ENCODE measurements around the gene SCGB1A1. TPM values are rescaled to one million over a fixed set of nuclear protein-coding genes. Genes with fewer than 3 reads are reported as not detected.

SCGB1A1 gene
- total RNA-seq, 4 donors from 2014 or later = not detected

DNA sequence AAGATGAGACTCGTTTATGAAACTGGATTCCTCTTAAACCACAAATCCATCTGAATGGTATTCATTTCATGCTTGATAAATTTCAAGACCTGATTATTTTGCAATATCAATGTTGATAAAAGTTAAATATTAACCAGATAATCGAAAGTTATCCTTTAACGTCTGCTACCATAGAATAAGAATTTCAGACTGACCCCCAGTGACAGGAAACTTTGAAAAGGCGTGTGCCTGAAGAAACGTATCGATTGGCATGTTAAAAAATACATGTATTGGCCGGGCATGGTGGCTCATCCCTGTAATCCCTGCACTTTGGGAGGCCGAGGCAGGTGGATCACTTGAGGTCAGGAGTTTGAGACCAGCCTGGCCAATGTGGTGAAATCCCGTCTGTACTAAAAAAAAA, 13.9 kb downstream of the SCGB1A1 start:
- Histone ChIP-seq H3K27ac (peak overlapping the region; percentile 75 to 96 (median 87)), H3K4me1 (peaks cover 0 to 90% (median 55%) of the 10 kb centered on the region in 4 donors), H3K27me3 (no peaks in the 10 kb centered on the region), H3K4me3 (no peak overlapping the region), H3K36me3 (no peaks in the 10 kb centered on the region), H3K9me3 (no peaks in the 10 kb centered on the region)
- no peak for DNase-seq (ENCODE audit: low spot score in 2 of 2)
- 69 to 70% methylated on average over 9 of the region's 9 CpGs for WGBS, 2 donors
- TF ChIP-seq POLR2A (IDR thresholded peaks at IDR 0.05) (no peak), EP300 (IDR thresholded peaks at IDR 0.05) (no peak), CTCF (IDR thresholded peaks at IDR 0.05) (no peak)

DNA sequence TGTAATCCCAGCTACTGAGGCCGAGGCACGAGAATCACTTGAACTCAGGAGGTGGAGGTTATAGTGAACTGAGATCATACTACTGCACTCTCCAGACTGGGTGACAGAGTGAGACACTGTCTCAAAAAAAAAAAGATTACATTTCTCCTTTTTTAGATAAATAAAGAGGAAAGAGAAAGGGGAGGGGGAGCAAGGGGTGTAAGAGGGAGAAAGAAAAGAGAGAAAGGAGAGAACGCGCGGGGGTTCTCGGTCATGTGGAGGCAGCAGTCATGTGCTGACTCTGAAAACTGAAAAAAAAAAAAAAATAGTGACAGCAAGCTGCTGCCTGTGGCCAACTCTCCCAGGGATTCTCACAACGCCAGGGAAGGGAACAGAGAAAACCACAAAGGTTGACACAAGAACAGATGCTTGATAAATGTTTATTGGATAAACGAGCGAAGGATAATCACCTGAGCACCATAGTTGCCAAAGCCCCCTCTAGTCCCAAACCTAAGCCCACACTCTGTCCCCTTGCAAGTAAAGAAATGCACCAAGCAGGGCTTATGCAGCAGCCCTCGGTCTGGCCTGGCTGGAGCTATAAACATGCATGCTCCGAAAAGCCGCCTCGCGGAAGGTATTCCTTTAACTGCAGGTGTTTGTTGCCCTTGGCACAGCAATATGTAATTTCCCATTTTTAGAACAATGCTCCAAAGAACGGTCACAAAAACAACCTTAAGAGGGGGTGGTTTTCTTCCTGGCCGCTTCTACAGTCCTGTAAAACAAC, 14.5 kb downstream of the SCGB1A1 start:
- Histone ChIP-seq H3K27ac (peak overlapping the region; percentile 75 to 96 (median 87)), H3K4me1 (peaks cover 0 to 85% (median 53%) of the 10 kb centered on the region in 4 donors), H3K36me3 (no peaks in the 10 kb centered on the region), H3K27me3 (no peaks in the 10 kb centered on the region), H3K9me3 (no peaks in the 10 kb centered on the region), H3K4me3 (no peak overlapping the region)
- peak in 1 of 2 donors; percentile 35 for DNase-seq (ENCODE audit: low spot score in 2 of 2)
- 27 to 33% methylated on average over 16 of the region's 16 CpGs for WGBS, 2 donors
- no peak for TF ChIP-seq EP300 (IDR thresholded peaks at IDR 0.05)
- TF ChIP-seq POLR2A (IDR thresholded peaks at IDR 0.05) = no peak
- no peak for TF ChIP-seq CTCF (IDR thresholded peaks at IDR 0.05)

GRCh38 chr11:62433904-62434276, 15.1 kb downstream of the SCGB1A1 start:
- Histone ChIP-seq H3K27ac (peak overlapping the region; percentile 75 to 96 (median 87)), H3K36me3 (no peaks in the 10 kb centered on the region), H3K4me1 (peaks cover 0 to 79% (median 53%) of the 10 kb centered on the region in 4 donors), H3K27me3 (no peaks in the 10 kb centered on the region), H3K9me3 (no peaks in the 10 kb centered on the region), H3K4me3 (no peak overlapping the region)
- WGBS, 2 donors = 18 to 21% methylated on average over 6 of the region's 6 CpGs
- no peak for TF ChIP-seq POLR2A (IDR thresholded peaks at IDR 0.05)
- peak; percentile 26 to 65 for TF ChIP-seq EP300 (IDR thresholded peaks at IDR 0.05)
- TF ChIP-seq CTCF (IDR thresholded peaks at IDR 0.05) = no peak
- DNase-seq (ENCODE audit: low spot score in 2 of 2) = peak; percentile 31 to 54

DNA sequence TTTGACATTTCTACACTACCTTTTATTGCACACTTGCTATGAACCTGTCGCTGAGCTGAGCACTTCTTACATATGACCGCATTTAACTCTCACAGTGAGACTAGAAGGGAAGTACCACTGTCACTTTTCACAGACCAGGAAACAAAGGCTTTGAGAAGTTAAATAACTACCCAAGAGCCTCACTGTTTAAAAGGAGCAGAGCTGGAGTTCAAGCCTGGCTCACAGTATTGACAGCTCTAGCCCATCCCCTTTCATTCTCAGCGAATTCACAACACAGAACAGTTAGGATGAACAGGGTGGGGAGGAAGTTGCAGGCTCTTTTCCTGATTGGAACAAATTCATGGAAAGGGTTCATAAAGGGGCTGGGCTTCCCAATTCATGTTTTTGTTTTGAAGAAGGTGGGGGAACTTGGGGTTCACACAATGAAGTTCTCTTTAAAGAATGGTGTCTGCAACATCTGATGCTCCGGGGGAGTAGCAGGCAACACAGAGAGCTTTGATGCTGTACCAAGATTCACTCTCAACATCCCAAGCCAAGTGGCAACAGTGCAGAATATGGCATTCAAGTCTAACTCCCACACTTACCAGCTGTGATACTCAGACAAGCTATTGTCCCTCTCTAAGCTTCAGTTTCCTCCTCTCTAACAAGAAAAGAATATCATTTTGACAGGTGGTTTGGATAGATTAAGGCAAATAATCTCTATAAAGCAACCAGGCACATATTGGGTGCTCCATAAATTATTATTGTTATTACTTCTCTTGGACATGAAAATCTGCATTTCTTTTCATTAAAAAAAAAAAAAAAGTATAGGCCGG, 17.2 kb downstream of the SCGB1A1 start:
- no peak overlapping the region for H3K4me3 ChIP-seq
- no peaks in the 10 kb centered on the region for H3K9me3 ChIP-seq
- peaks cover 0 to 78% (median 63%) of the 10 kb centered on the region in 4 donors for H3K4me1 ChIP-seq
- WGBS, 2 donors = 34 to 38% methylated on average over 5 of the region's 5 CpGs
- H3K27ac ChIP-seq = peak overlapping the region; percentile 75 to 96 (median 87)
- H3K36me3 ChIP-seq = no peaks in the 10 kb centered on the region
- no peak for TF ChIP-seq POLR2A (IDR thresholded peaks at IDR 0.05)
- TF ChIP-seq EP300 (IDR thresholded peaks at IDR 0.05) = peak in 1 of 2 donors; percentile 85
- TF ChIP-seq CTCF (IDR thresholded peaks at IDR 0.05) = no peak
- no peak for DNase-seq (ENCODE audit: low spot score in 2 of 2)
- H3K27me3 ChIP-seq = no peaks in the 10 kb centered on the region

DNA sequence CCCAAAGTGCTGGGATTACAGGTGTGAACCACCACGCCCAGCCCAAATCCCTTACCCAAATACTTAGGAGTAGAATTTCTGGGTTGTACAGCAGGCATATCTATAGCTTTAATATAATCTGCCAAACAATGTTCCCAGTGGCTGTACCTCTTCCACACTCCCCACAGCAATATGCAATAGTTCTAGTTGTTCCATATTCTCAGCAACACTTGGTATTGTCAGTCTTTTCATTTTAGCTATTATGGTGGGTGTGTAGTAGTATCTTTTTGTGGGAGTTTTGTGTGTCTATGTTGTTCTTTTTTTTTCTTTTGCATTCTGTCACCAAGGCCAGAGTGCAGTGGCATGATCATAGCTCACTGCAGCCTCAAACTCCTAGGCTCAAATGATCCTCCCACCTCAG, 18.8 kb downstream of the SCGB1A1 start:
- WGBS, 2 donors = 29 to 93% methylated on average over 1 of the region's 1 CpG
- no peaks in the 10 kb centered on the region for H3K9me3 ChIP-seq
- no peaks in the 10 kb centered on the region for H3K36me3 ChIP-seq
- H3K4me1 ChIP-seq = peaks cover 0 to 72% (median 57%) of the 10 kb centered on the region in 4 donors
- H3K27ac ChIP-seq = peak overlapping the region in 2 of 4 donors; percentile 39 to 96
- DNase-seq (ENCODE audit: low spot score in 2 of 2) = no peak
- H3K4me3 ChIP-seq = no peak overlapping the region
- TF ChIP-seq CTCF (IDR thresholded peaks at IDR 0.05) (no peak), EP300 (IDR thresholded peaks at IDR 0.05) (no peak), POLR2A (IDR thresholded peaks at IDR 0.05) (no peak)
- no peaks in the 10 kb centered on the region for H3K27me3 ChIP-seq

All from tibial nerve (tissue), 4 donors.